OCI-LY3 (cell line): ENCODE measurements around the gene ANXA1.
A peak's percentile ranks its signal among the peaks of the same experiment; 100 is the strongest.

ENCODE experiments used
- H2AFZ ChIP-seq: fragments of 200-600, 300-600 bp; shearing (Covaris generic); 2 replicates; pipeline ENCODE4 v1.6.0; 2014; ENCODE audit warnings: antibody characterized with exemption, low read depth, low read length
- H3K27ac ChIP-seq: fragments of 200-600, 300-600 bp; sonication (generic); 2 replicates; pipeline ENCODE4 v1.5.1; 2014; ENCODE audit warnings: mild to moderate bottlenecking, low read length, moderate library complexity, mixed read lengths
- H3K27me3 ChIP-seq: fragments of 200-600, 300-600 bp; sonication (generic); 2 replicates; pipeline ENCODE4 v1.6.1; 2014; ENCODE audit warnings: low read depth, low read length, mixed read lengths
- H3K36me3 ChIP-seq: fragments of 200-600, 300-600 bp; sonication (generic); replicated peaks from 2 replicates; pipeline ENCODE3; 2014; ENCODE audit warnings: low read depth, low read length, mixed read lengths
- H3K4me1 ChIP-seq: fragments of 300-600, 200-600 bp; sonication (generic); 2 replicates; pipeline ENCODE4 v1.6.1; 2014; ENCODE audit warnings: low read length, mixed read lengths
- H3K4me2 ChIP-seq: fragments of 200-600, 300-600 bp; sonication (generic); 2 replicates; pipeline ENCODE4 v1.6.1; 2014; ENCODE audit warnings: low read length, mixed read lengths
- H3K4me3 ChIP-seq: fragments of 300-600, 200-600 bp; sonication (generic); 2 replicates; pipeline ENCODE4 v1.5.1; 2014; ENCODE audit warnings: antibody characterized with exemption, mild to moderate bottlenecking, low read length, moderate library complexity
- H3K79me2 ChIP-seq: fragments of 300-600, 200-600 bp; shearing (Covaris generic); 2 replicates; pipeline ENCODE4 v1.6.1; 2014; ENCODE audit warnings: mild to moderate bottlenecking, low read length, mixed read lengths
- H3K9ac ChIP-seq: fragments of 300-600, 200-600 bp; shearing (Covaris generic); 2 replicates; pipeline ENCODE4 v1.6.0; 2014; ENCODE audit warnings: mild to moderate bottlenecking, low read length, moderate library complexity
- H3K9me3 ChIP-seq: fragments of 200-600, 300-600 bp; shearing (Covaris generic); 2 replicates; pipeline ENCODE4 v1.6.1; 2014; ENCODE audit warnings: low read length, mixed read lengths; ENCODE audit not compliant: insufficient read depth
- H4K20me1 ChIP-seq: fragments of 200-600, 300-600 bp; sonication (generic); 2 replicates; pipeline ENCODE4 v1.6.1; 2016; ENCODE audit warnings: low read length, mixed read lengths; ENCODE audit not compliant: insufficient read depth
- CTCF ChIP-seq: fragments of 200-600, 300-600 bp; sonication (generic); IDR thresholded peaks from 2 replicates; pipeline ENCODE4 v1.5.1; 2014; ENCODE audit warnings: antibody characterized with exemption, low read length, low read depth
- EZH2phosphoT487 ChIP-seq: fragments of 200-600 bp; shearing (Covaris generic); IDR thresholded peaks from 2 replicates; pipeline ENCODE4 v1.6.1; 2018; ENCODE audit warnings: antibody characterized with exemption, mixed run types, low read depth

ANXA1 gene

GRCh38 chr9:73155377-73155776, 3.7 kb downstream of the ANXA1 start:
- Histone ChIP-seq H3K4me1 (peaks cover 20% of the 10 kb centered on the region), H3K79me2 (no peaks in the 10 kb centered on the region), H3K9me3 (no peaks in the 10 kb centered on the region), H3K4me2 (no peak overlapping the region), H2AFZ (no peak overlapping the region), H3K27ac (no peak overlapping the region), H3K4me3 (no peak overlapping the region), H3K36me3 (no peaks in the 10 kb centered on the region), H3K27me3 (peaks cover 16% of the 10 kb centered on the region), H3K9ac (no peak overlapping the region), H4K20me1 (no peaks in the 10 kb centered on the region)
- TF ChIP-seq CTCF (no peak), EZH2phosphoT487 (no peak)

GRCh38 chr9:73155968-73156864, 4.6 kb downstream of the ANXA1 start:
- H2AFZ ChIP-seq: no peak overlapping the region
- H3K27ac ChIP-seq: no peak overlapping the region
- TF ChIP-seq EZH2phosphoT487: no peak
- no peak for TF ChIP-seq CTCF
- peaks cover 20% of the 10 kb centered on the region for H3K4me1 ChIP-seq
- peaks cover 16% of the 10 kb centered on the region for H3K27me3 ChIP-seq
- H3K9me3 ChIP-seq: no peaks in the 10 kb centered on the region
- no peaks in the 10 kb centered on the region for H4K20me1 ChIP-seq
- no peaks in the 10 kb centered on the region for H3K79me2 ChIP-seq
- no peaks in the 10 kb centered on the region for H3K36me3 ChIP-seq
- H3K4me3 ChIP-seq: no peak overlapping the region
- no peak overlapping the region for H3K9ac ChIP-seq
- H3K4me2 ChIP-seq: no peak overlapping the region

- peaks cover 12% of the 10 kb centered on the region for H3K27me3 ChIP-seq
- TF ChIP-seq CTCF (no peak), EZH2phosphoT487 (no peak)
- no peak overlapping the region for H3K4me2 ChIP-seq
- H3K27ac ChIP-seq: no peak overlapping the region
- no peak overlapping the region for H3K4me3 ChIP-seq
- no peaks in the 10 kb centered on the region for H3K9me3 ChIP-seq
- H4K20me1 ChIP-seq: no peaks in the 10 kb centered on the region
- H3K9ac ChIP-seq: no peak overlapping the region
- no peaks in the 10 kb centered on the region for H3K36me3 ChIP-seq
- H3K4me1 ChIP-seq: peaks cover 20% of the 10 kb centered on the region
- no peak overlapping the region for H2AFZ ChIP-seq
- no peaks in the 10 kb centered on the region for H3K79me2 ChIP-seq
Observed at GRCh38 chr9:73156865-73157187, 5.2 kb downstream of the ANXA1 start.

GRCh38 chr9:73157811-73158210, 6.1 kb downstream of the ANXA1 start:
- no peaks in the 10 kb centered on the region for H4K20me1 ChIP-seq
- TF ChIP-seq CTCF: no peak
- no peak for TF ChIP-seq EZH2phosphoT487
- no peak overlapping the region for H3K9ac ChIP-seq
- H3K9me3 ChIP-seq: no peaks in the 10 kb centered on the region
- H2AFZ ChIP-seq: no peak overlapping the region
- no peak overlapping the region for H3K27ac ChIP-seq
- H3K4me3 ChIP-seq: no peak overlapping the region
- H3K79me2 ChIP-seq: no peaks in the 10 kb centered on the region
- H3K4me2 ChIP-seq: 0 out of 2 replicates have a peak overlapping the region, but pooled peaks have one; percentile 1
- H3K27me3 ChIP-seq: peaks cover 12% of the 10 kb centered on the region
- no peaks in the 10 kb centered on the region for H3K36me3 ChIP-seq
- peaks cover 17% of the 10 kb centered on the region for H3K4me1 ChIP-seq
